Activated naive CD8-positive, alpha-beta T cell treated with anti-CD3 and anti-CD28 coated beads, Interleukin-2, amount 50 U/mL, for 16 hours (primary cell): ENCODE data around the gene DMAC2.
"Not testable (repeated sequence)": the region's sequence is repeated elsewhere in the genome, so short reads cannot be mapped to it uniquely, and the experiment has no call there.

Source experiments
- DNase-seq: peaks from one replicate; pipeline ENCODE4 v3.0.0-alpha.2; 2020; ENCODE audit warnings: low read depth, low spot score

Gene DMAC2

DNA sequence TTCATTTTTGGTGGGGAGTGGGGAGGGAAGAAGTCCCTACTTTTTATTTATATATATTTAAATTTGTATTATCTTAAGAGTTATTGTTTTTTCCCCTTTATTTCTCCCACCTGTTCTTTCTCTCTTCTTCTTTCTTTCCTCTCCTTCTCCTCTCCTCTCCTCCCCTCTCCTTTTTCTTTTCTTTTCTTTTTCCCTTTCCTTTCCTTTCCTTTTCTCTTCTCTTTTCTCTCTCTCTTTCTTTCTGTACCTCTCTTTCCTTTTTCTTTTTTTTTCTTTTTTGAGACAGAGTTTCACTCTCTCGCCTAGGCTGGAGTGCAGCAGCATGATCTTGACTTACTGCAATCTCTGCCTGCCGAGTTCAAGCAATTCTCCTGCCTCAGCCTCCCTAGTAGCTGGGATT is 40.2 kb downstream of the DMAC2 start:
- no peak for DNase-seq

GRCh38 chr19:41399091-41399490 is 40.6 kb downstream of the DMAC2 start:
- no peak for DNase-seq

- no peak for DNase-seq
Measured at GRCh38 chr19:41398598-41398997, 41.1 kb downstream of the DMAC2 start.

GRCh38 chr19:41398050-41398418 is 41.7 kb downstream of the DMAC2 start:
- no peak for DNase-seq

DNA sequence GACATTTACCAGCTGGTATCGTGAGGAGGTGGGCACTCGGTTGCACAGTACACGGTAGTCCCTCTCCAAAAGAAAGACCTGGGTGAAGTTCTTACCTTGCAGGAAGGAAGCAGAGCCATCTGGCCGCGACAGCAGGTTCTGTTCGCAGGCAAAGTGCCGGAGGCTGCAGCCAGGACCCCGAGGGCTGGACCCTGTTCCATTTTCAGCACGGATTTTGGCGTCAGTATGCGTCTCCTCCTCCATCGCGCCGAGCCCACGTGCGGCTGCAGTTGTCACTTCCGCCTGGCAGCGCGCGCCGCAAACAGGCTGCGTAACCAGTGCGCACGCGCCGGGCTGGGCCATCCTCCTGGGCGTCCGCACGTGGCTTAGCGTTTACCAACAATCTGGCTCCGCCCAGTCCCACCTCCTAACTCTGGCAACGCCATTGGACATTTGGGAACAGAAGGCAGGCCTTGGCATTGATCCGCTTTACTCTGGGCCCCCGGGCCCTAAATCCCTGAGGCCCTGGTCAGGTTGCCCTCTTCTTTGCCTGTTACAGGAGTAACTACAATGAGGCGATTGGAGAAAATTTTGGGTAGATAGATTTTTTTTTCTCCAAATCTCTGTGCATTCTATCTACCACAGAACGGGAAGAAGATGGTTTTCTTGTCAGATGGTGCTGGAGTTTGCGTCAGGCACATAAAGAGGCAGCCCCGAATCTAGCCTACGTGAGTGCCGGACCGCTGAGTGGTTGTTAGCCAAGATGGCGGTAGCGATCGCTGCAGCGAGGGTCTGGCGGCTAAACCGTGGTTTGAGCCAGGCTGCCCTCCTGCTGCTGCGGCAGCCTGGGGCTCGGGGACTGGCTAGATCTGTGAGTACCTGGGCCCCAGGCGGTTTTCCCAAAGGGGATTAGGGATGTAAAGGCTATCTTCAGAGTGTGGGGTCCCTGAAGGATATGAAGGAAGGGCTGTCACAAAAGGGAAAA is 42.3 kb downstream of the DMAC2 start, which contains the start of the genes BCKDHA and EXOSC5:
Gene BCKDHA (plus strand): TSS at position 733 of the 964 bp plus-strand sequence. CDS start 10 bp downstream, at position 743.
Gene EXOSC5 (minus strand): TSS at position 274 of the 964 bp plus-strand sequence. CDS start 31 bp downstream, at position 243.
- peak; percentile 98 for DNase-seq

DNA sequence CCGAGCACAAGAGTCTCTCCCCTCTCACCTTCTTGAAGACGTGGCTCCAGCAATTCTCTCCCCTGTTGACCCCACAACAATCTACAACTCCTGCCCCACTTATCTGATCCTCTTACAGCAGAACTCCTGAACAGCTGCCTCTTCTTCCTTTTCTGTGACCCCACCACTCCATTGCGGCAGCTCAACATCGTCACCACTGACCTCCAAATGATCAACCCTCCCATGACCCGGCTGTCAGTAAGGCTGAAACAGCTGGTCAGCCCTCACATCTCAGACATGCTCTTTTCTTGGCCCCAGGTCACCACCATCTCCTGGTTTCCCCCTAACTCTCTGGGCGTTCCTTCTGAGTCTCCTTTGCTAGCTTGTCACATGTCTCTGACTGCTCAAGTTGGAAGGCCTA is 44.4 kb downstream of the DMAC2 start:
- DNase-seq, result no peak

DNA sequence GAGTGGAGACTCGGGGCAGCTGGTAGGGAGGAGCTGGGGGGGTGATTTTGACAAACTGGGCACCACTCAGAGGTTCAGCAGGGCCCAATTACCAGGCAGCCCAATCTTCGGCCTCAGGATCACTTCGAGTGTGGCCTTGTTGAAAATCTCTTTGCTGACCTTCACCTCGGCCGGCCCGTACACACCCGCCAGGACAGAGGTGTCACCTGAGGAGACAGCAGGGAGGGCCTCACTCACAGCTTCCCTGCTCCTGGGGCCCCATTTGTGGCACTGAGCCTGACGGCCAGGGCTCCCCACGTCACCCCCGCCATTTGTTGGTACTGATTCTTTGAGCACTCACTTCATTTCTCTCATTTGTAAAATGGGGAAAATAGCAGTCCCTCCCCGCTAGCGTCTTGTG is 46.9 kb downstream of the DMAC2 start:
- DNase-seq, result no peak

GRCh38 chr19:41391618-41392017 is 48.1 kb downstream of the DMAC2 start:
- DNase-seq, result no peak

GRCh38 chr19:41386442-41386841 is 53.3 kb downstream of the DMAC2 start:
- DNase-seq, result no peak

- no peak for DNase-seq
Measured at GRCh38 chr19:41384351-41384750, 55.4 kb downstream of the DMAC2 start.

DNA sequence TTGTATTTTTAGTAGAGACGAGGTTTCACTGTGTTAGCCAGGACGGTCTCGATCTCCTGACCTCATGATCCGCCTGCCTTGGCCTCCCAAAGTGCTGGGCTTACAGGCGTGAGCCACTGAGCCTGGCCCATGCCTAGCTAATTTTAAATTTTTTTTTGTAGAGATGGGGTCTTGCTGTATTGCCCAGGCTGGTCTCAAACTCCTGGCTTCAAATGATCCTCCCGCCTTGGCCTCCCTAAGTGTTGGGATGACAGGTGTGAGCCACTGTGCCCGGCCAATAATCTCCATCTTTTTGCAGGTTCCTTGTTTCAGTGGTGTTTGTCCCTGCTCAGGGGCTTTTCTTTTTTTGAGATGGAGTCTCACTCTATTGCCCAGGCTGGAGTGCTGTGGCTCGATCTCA is 58.2 kb downstream of the DMAC2 start:
- DNase-seq, result not testable (repeated sequence)
